Activated CD4-positive, CD25-positive, alpha-beta regulatory T cell treated with anti-CD3 and anti-CD28 coated beads, Interleukin-2, amount 50 U/mL, for 24 hours (primary cell): ENCODE results near the gene CECR2.

Experiments
- ATAC-seq, 2 donors: fragments of 150-1000 bp; cut with Tn5 transposase; one replicate each; pipeline ENCODE4 v1.10.0; 2021; ENCODE audit warnings: mild to moderate bottlenecking in 1 of 2, moderate library complexity in 1 of 2

CECR2 gene

DNA sequence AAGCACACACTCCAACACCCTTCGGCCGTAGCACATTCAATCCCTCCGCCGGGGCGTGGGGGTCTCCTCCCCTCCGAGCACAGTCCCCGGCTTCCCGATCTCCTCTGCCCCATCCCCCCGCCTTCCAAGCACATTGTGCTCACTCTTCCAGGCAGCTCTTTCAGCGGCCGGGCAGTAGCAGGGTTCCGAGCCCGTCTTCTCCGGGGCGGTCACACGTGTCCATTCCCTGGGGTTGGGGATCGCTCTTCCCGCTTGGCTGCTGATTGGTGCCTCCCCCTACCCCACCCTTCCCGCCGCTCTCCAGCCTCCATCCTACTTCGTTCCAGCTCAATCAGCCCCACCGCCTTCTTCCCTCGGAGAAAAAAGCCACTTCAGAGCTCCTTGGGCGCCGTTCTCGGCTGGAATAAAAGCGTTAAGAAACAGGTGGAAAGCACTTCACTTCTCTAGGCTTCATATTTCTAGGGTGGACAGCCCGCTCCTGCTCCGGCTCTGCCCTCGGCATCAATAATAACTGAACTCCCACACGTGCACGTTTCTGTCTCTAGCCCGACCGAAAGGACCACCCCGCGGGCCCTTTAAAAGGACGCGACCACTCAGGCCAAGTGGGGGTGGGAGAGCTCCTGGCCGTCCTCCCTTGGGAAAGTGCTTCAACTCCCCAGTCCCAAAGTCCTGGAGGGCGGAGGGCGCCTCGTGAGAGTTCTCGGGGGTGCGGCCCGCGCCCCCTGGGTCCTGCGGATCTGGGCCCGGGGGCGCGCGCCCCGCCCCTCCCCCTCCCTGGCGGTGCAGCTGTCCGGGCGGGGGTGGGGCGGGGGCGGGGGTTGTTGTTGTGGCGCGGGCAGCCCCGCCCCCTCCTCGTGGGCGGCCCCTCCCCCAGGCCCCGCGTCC lies 464 bp upstream of the CECR2 start:
- ATAC-seq: no peak

DNA sequence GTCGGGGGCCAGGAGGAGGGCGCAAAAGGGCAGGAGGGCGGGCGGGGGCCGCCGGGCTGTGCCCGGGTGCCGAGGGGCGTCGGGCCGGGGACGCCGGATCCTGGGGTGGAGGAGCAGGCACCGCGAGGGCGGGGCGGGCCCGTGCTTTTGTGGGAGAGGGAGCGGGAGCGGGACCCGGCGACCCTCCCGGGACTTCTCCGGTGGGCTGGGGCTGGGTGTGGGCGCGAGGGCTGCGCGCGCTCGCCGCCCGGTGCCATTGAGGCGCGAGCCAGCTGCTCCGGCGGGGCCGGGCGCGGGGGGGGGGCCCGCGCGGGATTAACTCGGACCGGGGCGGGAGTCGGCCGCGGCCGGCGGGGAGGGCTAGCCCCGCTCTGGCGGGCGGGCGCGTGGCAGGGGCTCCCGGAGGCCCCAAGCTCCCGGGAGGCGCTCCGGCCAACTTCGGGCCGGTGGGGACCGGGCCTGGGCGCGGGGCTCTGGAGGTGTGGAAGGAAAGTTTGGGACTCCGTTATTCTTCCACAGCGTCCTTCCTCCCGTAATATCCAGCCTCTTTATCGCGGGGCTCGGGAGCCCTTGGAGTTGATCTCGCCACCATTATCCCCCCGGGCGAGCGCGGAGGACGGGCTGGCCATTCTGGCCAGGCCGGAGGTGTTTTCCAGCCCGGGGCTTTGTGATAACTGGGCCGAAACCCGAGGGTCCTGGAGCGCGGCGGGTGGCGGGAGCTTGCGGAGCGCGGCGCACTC lies 936 bp downstream of the CECR2 start:
- no peak for ATAC-seq

DNA sequence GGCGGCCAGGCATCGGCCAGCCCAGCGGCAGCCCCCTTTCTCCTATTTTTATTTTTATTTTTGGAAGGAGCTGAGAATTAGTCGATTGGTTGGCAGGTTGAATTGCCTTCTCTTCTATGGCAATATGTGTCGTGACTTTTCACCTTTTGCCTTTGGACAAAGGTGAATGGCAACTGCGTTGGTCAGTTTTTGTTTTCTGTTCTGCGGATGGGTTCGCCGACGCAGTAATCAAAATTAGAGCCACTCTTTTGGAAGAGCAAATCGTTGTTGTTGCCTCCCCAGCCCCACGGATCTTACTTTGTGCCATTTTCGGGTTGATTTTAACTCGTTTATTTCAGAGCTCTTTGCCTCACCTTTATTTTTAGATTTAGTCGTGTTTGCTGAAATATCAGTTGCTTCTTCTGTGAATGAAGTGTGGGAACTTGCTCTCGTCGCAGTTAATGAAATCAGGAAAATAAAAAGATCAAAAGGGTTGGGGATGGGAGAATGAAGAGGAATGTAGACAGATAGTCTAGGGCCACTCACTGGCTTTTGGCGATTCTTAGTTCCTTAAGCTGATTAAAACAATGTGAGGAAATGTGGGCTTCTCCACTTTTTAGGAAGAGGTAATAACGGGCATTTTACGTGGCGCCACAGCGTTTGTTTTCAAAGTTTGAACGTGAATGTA lies 1.6 kb downstream of the CECR2 start:
- no peak for ATAC-seq

DNA sequence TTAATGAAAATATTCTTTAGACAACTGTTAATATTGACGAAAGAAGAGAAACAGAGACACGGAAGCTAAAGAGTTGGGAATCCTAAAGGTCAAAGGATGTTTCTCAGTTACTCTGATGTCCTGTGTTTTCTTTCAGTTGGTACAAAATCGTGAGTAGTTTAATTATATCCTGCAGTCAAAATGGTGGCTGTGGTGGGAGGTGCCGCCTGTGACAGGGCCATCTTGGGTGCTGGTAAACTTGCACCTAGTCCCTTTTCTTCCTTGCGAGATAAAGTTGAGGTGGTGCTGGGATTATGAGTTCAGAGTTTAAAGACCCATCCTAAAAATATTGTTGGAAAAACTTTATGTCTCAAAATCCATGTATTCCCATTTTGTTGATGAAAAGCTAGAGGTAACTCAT lies 2.2 kb downstream of the CECR2 start:
- ATAC-seq: no peak

DNA sequence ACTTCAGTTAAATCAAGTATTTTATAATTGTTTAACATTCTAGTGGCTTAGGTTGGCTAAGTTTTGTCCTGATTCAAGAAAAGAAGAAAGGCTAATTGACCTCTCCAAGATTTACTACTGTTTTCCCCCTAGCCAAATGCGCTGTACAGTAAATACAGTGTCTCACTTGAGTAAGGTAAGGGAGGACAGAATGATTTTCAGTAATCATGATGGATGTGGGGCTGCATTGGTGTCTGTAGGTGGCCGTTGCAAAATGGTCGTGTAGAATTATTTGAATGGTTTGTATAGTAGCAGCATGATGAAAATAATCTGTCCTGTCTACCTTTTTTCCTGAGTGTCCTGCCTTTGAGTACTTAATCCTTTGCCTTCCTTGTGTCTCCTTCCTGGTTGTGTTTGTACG lies 4.6 kb downstream of the CECR2 start:
- no peak for ATAC-seq

DNA sequence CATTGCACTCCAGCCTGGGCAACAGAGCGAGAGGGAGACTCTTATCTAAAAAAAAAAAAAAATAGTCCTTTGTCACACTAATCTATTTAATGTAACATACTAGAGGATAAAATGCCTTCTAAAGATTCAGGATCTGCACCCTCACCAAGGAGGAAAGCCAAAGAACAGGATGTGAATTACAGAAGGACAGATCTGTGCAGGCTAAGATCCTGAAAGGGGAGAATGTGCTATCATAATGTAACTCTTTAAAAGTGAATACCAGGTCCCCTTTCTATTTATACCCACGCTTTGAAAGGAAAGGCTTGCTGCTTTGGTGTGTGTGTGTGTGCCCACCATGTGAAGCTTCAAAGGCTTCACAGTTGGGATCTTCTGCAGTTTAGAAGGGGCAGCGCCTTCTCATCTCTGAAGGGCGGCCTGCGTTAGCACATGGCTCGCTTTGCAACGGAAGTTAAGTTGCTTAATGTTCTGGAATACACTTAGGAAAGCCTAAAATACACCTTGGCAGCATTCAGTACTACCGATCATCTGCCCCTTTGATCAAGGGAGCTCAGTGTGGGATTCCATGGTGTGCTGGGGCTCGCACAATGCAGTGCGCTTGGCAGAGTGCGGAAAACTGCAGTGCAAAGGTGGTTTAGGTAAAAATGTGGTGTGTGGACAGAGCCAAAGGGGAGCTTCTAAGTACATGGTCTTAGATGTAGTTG lies 6.8 kb downstream of the CECR2 start:
- ATAC-seq: no peak

DNA sequence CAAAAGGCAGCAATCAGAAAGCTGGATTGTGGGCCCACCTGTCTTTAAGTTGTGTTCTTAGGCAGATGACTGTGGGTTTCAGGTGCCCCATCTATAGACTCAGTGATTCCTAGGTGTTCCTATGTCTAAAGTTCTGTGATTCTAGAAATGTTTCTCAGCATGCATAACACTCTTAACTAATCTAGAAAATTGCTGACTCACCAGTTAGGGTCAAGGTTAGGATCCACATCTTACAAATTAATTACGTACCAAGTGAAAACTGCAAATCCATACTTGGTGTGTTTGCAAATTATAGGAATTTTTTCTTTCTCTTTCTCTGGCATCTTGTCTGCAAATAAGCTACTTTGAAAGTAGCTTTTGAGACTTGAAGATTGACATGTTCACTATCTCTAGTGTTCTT lies 7.7 kb downstream of the CECR2 start:
- no peak for ATAC-seq

DNA sequence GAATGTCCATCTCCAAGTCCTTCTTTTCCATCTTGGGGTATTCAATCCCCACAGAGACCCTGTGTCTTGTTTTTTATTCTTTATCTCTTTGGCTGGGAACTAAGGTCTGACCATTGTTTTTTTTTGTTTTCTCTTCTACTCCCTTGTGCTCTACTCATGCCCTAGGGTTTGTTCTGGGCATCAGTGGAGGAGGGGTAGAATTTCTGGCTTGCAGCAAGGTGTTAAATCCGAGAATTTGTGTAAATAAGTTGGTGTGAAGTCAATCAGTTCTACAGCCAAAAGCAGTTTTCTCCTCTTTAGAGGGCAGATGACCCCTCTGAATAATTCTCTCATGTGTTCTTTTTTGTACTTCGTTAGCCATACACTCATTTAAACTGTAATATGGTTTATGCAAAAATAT lies 10.7 kb downstream of the CECR2 start:
- no peak for ATAC-seq

DNA sequence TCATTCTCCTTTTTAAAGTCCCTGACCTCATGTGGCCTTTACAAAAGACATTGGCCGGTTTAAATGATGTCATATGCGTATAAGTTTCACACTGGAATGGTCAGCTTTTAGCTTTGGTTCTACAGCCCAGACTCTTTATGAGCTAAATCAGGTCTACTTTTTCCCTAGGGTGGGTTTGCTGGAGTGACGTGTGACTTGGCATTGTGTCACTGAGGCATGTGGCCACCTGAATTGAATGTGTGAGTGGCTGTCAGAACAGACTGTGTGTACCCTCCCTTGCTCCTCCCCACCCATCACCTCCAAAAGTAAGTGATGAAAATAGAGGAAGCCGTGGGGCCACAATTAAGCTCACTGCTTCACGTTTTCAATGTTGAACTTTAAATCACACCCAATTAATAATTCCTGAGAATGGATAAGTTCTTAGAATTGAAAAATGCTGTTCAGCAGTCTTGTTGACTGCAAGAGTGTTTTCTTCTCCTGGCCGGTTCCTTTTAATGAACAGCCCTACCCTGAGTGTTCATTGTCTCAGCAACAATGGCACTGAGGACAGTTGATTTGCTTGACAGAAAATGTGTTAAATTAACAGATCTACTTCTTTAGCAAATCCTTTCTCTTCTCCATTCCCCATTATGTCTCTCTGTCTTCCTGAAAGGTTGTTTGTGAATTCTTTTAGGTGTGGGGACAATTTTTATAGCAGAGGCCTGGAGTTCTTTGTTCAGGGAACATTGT lies 11.3 kb downstream of the CECR2 start:
- ATAC-seq: no peak

DNA sequence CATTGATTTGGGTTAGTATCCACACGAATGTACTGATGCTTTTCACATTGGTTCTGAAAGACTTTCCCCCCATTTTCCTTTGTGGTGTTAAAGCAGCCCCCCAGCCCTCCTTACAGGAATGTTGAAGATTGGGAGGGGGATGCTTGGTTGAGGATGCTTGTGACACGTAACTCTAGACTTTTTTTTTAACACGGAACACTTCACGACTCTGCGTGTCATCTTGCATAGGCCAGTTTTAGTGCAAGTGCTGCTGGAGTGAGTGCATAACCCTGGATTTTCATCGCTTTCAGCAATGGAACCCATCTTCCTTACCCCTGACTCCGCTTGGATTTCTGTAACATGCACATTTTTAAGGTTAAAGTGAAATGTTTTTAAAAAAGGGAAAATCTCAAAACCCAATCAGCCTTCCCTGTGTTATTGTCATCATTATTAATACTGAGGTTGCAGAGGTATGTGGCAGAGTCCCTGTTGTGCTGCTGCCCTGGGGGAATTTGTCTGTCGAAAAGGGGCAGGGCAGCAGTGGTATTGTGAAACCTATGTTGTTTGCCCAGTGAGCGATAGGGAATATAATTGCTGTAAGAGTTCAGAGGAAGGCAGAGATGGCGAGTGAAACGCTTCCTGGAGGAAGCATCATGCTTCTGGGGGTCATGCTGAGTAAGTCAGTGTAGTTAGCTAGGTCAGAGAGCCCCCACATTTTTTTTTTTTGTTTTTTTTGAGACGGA lies 12.1 kb downstream of the CECR2 start:
- ATAC-seq: no peak

DNA sequence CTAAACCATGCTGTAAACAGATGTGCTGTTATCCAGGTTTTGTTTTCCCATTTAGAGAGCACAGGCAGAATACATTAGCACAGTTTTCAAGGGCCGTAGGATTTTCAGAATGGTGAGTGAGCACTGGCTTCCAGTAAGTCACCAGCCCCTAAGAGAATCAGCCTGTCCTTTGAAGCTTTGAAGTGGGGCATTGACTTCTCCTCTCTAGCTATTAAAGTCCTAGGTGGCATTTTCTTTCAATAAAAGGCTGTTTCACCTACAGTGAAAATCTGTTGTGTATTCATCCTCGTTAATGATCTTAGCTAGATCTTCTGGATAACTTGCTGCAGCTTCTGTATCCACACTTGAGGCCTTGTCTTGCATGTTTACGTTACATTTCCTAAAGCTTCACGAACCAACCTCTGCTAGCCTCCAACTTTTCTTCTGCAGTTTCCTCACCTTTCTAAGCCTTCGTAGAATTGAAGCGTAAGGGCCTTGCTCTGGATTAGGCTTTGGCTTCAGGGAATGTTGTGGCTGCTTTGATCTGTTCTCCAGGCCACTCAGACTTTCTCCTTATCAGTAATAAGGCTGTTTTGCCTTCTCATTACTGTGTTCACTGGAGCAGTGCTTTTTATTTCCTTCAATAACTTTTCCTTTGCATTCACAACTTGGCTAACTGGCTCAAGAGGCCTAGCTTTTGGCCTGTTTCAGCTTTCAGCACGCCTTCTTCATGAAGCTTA lies 15.5 kb downstream of the CECR2 start:
- ATAC-seq: no peak

DNA sequence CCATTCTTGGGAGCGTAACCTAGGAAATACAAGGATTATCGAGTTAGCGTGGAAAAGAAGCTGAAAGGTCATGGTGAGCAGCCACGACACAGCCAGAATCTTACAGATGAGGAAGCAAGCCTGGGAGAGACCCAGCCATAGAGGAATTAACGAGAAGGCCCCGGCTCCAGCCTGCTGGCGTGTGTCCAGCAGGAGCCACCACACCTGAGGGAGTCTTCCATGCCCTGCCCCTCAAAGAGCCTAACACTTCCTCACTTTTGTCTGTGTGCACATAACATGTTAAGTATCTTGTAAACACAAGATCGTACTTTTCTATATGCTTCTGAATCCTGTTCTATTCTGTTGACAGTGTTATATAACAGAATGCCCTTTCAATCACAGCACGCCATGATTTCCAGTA lies 18.1 kb downstream of the CECR2 start:
- no peak for ATAC-seq

DNA sequence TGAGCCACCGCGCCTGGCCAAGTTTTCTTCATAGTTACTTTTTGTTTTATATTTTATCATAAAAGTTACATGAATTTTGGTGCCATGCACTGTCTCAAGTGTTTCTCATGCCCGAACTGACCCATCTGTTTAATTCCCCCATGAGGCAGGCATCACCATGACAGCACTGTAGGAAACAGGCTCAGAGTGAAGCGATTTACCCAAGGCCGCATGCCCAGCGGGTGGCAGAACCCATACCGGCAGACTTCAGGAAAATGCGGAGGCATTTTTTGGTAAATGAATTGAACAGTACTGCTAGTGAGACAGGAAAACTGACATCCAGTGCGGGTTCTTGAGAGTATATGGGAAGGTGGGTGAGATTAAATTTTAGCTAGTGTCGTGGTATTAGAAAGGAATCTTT lies 19.0 kb downstream of the CECR2 start:
- ATAC-seq: no peak

DNA sequence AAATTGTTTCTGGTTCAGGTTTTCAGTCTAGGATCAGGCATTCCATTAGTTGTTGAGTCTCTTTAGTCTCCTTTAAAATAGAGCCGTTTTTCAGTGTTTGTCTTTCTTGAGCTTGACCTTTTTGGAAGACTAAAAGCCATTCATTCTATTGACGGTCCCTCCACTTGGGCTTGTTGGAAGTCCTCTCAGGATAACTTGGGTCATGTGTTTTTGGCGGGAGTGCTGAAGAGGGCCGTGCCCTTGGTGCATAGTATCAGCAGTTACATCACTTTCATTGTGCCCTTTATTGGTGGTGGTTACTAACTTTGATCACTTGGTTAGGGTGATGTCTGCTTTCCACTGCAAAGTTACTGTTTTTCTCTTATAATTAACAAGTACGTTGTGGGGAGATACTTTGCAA lies 20.8 kb downstream of the CECR2 start:
- ATAC-seq: no peak

DNA sequence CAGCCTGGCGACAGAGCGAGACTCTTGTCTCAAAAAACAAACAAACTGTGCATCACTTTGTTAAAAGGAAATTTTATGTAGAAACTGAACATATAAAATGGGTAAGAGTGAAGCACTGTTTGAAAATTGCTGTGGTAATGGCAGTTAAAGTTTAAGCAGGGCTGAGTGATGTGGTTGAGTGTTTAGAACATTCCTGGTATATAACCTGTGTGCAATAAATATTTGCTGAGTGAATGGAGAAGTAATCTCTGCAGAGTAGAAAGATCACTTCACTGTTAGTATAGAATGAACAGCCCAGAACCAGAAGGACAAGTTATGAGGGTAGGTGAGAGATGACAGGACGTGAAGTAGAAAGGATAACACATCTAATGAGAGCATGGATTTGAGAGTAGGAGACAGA lies 27.3 kb downstream of the CECR2 start:
- no peak for ATAC-seq

DNA sequence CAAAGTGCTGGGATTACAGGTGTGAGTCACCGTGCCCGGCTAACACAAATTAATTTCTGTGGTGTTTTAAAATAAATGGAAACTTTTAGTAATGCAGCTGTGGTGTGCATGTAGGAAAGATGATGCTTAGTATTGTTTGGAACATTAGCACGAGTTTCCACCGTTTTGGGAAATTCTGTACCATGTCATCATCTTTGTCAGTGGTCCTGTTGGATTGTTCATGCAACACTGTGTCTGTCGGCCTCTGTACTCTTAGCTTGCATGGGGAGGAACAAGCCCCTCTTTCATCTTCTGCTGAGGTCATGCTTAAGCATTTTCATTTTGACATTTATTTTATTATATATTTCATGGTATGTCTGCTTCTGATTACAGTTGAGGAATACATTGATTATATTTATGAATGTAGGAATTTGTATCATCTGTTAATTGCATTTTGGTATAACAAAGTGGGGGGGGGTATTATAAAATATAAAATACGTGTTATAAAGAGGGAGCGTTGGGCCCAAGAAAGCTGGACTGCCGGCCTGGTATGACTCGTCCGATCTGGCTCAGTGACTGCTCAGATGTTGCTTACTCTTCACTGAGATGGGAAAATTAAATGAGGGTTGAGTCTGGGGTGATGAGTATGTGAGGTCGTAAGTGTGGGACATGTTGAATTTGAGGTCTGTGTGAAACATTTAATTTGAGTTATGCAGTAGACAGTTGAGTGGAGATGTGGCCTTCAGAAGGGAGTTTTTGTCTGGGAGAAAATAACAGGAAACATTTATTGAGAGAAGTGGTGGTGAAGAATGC lies 28.7 kb downstream of the CECR2 start:
- ATAC-seq: peak in 1 of 2 donors; percentile 41

DNA sequence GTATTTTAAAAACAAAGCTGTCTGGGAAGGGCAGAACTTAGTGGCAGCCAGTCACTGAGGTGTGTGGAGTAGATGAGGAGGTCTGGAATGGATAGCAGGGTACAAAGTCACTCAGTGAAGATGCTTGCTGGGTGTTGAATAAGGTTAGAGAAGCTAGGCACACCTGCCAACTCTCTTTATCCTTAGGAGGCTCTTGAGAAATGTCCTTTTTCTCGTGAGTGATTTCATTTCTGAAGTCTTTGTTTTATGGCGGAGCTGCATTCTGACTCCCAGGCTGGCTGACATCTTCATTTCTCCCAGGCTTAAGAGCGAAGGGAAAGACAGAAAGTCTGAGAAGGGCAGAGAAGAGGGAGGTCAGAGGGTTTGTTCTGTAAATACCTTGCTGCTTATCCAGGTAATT lies 31.0 kb downstream of the CECR2 start:
- ATAC-seq: no peak

DNA sequence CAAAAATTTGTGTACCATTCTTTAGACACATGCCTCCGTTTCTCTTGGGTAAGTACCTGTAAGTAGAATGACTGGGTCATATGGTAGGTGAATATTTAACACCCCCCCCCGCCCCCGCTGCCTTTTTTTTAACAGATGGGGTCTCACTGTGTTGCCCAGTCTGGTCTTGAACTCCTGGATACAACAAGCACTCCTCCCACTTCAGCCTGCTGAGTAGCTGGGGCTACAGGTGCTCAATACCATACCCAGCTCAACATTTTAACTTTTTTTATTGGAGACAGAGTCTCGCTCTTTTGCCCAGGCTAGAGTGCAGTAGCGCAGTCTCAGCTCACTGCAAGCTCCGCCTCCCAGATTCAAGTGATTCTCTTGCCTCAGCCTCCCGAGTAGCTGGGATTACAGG lies 32.5 kb downstream of the CECR2 start:
- ATAC-seq: no peak

DNA sequence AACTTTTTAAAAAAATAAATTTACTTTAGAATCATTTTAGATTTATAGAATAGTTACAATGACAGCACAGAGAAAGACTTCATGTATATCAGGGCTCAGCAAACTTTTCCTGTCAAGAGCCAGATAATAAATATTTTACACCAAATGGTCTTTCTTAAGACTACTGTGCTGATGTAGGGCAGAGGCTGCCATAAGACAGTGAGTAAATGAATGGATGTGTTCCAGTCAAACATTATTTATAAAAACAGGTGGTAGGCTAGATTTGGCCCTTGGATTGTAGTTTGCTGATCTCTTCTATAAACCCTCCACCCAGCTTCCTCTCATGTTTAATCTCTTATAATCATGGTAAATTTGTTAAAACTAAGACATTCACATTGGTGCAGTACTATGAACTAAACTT lies 33.0 kb downstream of the CECR2 start:
- ATAC-seq: no peak

DNA sequence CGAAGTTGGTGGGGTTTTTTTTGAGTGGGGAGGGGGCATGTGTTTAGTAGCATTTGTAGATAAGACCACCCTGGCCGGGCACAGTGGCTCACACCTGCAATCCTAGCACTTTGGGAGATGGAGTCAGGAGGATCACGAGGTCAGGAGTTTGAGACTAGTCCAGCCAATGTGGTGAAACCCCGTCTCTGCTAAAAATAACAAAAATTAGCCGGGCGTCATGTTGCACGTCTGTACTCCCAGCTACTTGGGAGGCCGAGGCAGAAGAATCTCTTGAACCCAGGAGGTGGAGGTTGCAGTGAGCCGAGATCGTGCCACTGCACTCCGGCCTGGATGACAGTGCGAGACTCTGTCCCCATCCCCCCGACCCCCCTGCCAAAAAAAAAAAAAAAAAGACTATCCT lies 34.6 kb downstream of the CECR2 start:
- no peak for ATAC-seq
